Peyer's patch (tissue), 4 donors: ENCODE data around the gene FOXL1.

Experiments used
- CTCF ChIP-seq, 6 experiments: fragments of 450-650 bp in 4 of 6; fragments of 200-600 bp in 2 of 6; sonication (generic) in 1 of 6; IDR thresholded peaks; one replicate each; pipeline ENCODE4 v1.5.1; 2017 to 2019; ENCODE audit warnings: antibody characterized with exemption in 6 of 6, mild to moderate bottlenecking in 3 of 6, moderate library complexity in 1 of 6
- POLR2A ChIP-seq, 2 donors: fragments of 450-650 bp; IDR thresholded peaks; one replicate each; pipeline ENCODE4 v1.5.1; 2017; ENCODE audit warnings: antibody characterized with exemption in 2 of 2, mild to moderate bottlenecking in 2 of 2, moderate library complexity in 2 of 2

GRCh38 chr16:86545481-86545880 is 32.9 kb upstream of the FOXL1 start:
- TF ChIP-seq CTCF (IDR thresholded peaks at IDR 0.05): no peak
- TF ChIP-seq POLR2A (IDR thresholded peaks at IDR 0.05): no peak
